BJ (cell line): Measurements from ENCODE around the gene ANKH. TPM values are rescaled to one million over a fixed set of nuclear protein-coding genes. Genes with fewer than 3 reads are reported as not detected.

Experiments used
- CTCF ChIA-PET: fragments of 350-600 bp; formaldehyde crosslinking; extraction: SDS; loops from one replicate; lab custom pipeline; 2021; ENCODE audit warnings: antibody characterized with exemption, inconsistent platforms; lab: Yijun Ruan, JAX
- POLR2A ChIA-PET: fragments of 300-600 bp; sonication (Branson Sonifier 250); formaldehyde crosslinking; extraction: SDS; loops from one replicate; lab custom pipeline; 2021; ENCODE audit warnings: antibody characterized with exemption; lab: Charles Lee
- DNase-seq: peaks from one replicate; pipeline ENCODE4 v3.0.0-alpha.2; 2011; ENCODE audit warnings: low read depth
- H3K27me3 ChIP-seq: 2 replicates; pipeline ENCODE4 v1.6.0; 2011; ENCODE audit warnings: low read length; ENCODE audit not compliant: control insufficient read depth, insufficient read depth
- H3K36me3 ChIP-seq: 2 replicates; pipeline ENCODE4 v1.5.1; 2011; ENCODE audit warnings: low read length; ENCODE audit not compliant: control insufficient read depth, insufficient read depth
- H3K4me3 ChIP-seq: 2 replicates; pipeline ENCODE4 v1.5.1; 2011; ENCODE audit warnings: low read depth, mild to moderate bottlenecking, control low read depth, low read length
- CTCF ChIP-seq: IDR thresholded peaks from 2 replicates; pipeline ENCODE4 v1.5.1; 2011; ENCODE audit warnings: low read depth, mild to moderate bottlenecking, control low read depth, inconsistent platforms, low read length, moderate library complexity; ENCODE audit not compliant: insufficient read depth
- polyA plus RNA-seq: library from polyadenylated mRNA; depleted of rRNA; stranded (reverse); fragments of >200 nt; gene quantifications from 2 replicates; pipeline ENCODE4 v1.2.3, GENCODE V29; 2011

Gene ANKH
- polyA plus RNA-seq, 1 experiment: 65.3 TPM

GRCh38 chr5:14686517-14686916 is 185.1 kb downstream of the ANKH start:
- DNase-seq: no peak
- Histone ChIP-seq H3K36me3 (peaks cover 18% of the 10 kb centered on the region), H3K4me3 (no peak overlapping the region), H3K27me3 (no peaks in the 10 kb centered on the region)
- ChIA-PET POLR2A (no interaction called here), CTCF (interaction anchor here (0.8 to 5.0 kb wide), 18 partner anchors 8 to 328 kb away, joined by 3 to 32 read pairs (median 7); no protein-coding TSS in a partner anchor)
- TF ChIP-seq CTCF: no peak

DNA sequence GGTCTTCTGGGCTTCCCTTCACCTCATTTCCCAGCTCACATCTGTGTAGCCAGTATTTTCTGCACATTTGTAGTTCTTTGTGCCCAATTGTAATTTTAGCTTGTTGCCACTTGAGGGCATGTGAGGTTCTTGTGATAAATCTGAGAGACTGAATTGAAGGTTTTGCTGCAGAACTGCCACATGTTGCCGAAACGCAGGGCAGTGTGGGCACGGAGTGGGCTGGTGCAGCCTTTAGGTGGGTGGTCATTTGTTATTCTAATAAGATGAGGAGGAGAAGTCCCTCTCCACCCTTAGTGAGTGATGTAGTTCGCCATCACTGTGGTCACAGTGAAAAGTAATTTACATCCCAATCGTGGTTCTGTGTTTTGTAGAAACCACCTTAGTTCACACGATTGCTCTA is 185.8 kb downstream of the ANKH start:
- ChIA-PET POLR2A (no interaction called here), CTCF (interaction anchor here (0.6 to 5.0 kb wide), 22 partner anchors 8 to 1135 kb away, joined by 3 to 32 read pairs (median 4); no protein-coding TSS in a partner anchor)
- H3K36me3 ChIP-seq: peaks cover 22% of the 10 kb centered on the region

DNA sequence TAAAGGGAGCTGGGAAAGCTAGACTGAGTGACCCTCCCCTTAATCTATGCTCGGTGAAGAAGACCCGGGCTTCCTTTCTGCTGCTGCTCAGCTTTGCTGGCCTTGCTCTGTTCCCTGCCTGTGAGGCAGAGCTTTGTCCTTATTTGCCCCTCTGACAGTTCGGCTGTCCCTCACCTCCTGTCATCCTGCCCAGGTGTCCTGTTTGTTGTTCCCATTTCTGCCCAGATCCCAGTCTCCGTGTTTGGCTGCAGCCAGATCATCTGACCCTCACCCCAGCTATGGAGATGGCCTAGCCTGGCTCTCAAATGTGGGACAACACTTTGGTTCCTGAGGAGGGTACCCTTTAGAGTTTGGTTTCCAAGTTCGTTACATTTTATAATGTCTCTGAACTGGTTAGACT is 186.8 kb downstream of the ANKH start:
- POLR2A ChIA-PET: no interaction called here
- no peaks in the 10 kb centered on the region for H3K27me3 ChIP-seq
- CTCF ChIA-PET: interaction anchor here (1.5 to 5.0 kb wide), 10 partner anchors 9 to 330 kb away, joined by 4 to 32 read pairs (median 14); no protein-coding TSS in a partner anchor
- H3K4me3 ChIP-seq: no peak overlapping the region
- no peak for DNase-seq
- no peak for TF ChIP-seq CTCF
- H3K36me3 ChIP-seq: peaks cover 17% of the 10 kb centered on the region

More for the DNA sequence above, 185.8 kb downstream of the ANKH start:
- TF ChIP-seq CTCF: peak; percentile 68
- Histone ChIP-seq H3K4me3 (no peak overlapping the region), H3K27me3 (no peaks in the 10 kb centered on the region)
- DNase-seq: no peak

DNA sequence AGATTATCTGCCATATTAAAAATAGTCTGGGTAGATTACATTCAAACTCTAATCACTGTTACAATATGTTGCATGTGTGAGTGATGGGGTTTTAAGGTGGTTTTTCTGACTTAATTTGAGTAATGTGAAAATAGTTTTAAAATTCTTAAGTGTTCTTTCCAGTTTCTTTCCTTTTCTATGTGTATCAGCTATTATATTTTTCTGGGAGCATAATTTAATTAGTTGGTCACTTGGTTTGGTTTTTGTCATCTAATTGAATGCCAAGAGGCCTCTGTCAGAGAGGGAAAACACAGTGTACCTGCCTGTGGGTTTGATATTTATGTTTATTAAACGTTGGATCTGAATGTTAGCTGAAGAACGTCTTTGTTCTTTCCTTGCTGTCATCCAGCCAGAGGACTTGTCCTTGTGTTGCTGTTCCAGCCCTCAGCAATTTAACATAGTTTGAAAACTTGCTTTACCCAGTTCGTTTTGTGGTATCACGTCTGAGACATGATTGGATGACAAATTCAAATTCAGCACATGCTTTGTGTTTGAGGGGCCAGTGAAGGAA is 187.6 kb downstream of the ANKH start:
- CTCF ChIA-PET: interaction anchor here (1.2 to 5.0 kb wide), 9 partner anchors 12 to 337 kb away, joined by 3 to 32 read pairs (median 15); no protein-coding TSS in a partner anchor
- peaks cover 19% of the 10 kb centered on the region for H3K36me3 ChIP-seq
- no peak for TF ChIP-seq CTCF

DNA sequence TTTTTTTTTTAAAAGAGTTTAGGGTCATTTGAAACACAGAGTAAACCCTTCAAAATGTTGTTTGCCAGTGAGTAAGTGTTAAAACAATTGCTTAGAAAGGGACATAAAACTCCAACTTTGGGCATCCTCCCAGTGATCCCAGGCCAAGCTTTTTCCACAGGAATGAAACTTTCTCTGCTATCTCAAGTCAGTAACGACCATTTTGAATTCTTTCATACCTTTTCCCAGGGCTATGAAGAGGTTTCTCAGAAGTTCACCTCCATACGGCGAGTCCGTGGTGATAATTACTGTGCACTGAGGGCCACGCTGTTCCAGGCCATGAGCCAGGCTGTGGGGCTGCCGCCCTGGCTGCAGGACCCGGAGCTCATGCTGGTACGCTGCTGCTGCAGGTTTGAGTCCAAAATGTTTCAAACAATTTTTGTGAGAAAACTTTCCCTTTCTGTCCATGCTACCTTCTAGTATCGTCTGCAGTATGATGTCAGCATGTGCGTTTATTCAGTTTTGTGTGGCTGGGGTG is 190.3 kb downstream of the ANKH start:
- H3K4me3 ChIP-seq: no peak overlapping the region
- CTCF ChIA-PET: no interaction called here
- DNase-seq: no peak
- no peaks in the 10 kb centered on the region for H3K27me3 ChIP-seq
- no peak for TF ChIP-seq CTCF
- POLR2A ChIA-PET: no interaction called here
- H3K36me3 ChIP-seq: peaks cover 16% of the 10 kb centered on the region

More for the DNA sequence above, 187.6 kb downstream of the ANKH start:
- Histone ChIP-seq H3K4me3 (no peak overlapping the region), H3K27me3 (no peaks in the 10 kb centered on the region)
- POLR2A ChIA-PET: no interaction called here
- DNase-seq: no peak
